NOMO-1 (cell line): ENCODE data around the gene XRCC1.
"Not testable (repeated sequence)": the region's sequence is repeated elsewhere in the genome, so short reads cannot be mapped to it uniquely, and the experiment has no call there.

Source experiments
- DNase-seq, 2 experiments: peaks; one replicate each; lab custom pipeline; 2025; ENCODE audit not compliant: unreplicated experiment in 2 of 2; lab: John Stamatoyannopoulos, UW

Gene XRCC1

DNA sequence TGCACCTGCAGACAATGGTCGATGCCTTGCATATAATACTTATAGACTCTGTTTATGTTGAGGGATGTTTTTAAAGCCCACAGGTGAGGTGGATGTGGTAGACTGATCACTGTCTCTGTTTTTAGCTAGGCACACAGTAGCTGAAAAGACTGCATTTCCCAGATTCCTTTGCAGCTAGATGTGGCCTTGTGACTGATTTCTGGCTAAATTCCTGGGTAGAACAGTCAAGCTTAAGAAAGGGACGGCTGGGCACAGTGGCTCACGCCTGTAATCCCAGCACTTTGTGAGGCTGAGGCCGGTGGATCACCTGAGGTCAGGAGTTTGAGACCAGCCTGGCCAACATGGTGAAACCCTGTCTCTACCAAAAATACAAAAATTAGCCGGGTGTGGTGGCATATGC, 25.0 kb upstream of the XRCC1 start:
- not testable (repeated sequence) for DNase-seq

DNA sequence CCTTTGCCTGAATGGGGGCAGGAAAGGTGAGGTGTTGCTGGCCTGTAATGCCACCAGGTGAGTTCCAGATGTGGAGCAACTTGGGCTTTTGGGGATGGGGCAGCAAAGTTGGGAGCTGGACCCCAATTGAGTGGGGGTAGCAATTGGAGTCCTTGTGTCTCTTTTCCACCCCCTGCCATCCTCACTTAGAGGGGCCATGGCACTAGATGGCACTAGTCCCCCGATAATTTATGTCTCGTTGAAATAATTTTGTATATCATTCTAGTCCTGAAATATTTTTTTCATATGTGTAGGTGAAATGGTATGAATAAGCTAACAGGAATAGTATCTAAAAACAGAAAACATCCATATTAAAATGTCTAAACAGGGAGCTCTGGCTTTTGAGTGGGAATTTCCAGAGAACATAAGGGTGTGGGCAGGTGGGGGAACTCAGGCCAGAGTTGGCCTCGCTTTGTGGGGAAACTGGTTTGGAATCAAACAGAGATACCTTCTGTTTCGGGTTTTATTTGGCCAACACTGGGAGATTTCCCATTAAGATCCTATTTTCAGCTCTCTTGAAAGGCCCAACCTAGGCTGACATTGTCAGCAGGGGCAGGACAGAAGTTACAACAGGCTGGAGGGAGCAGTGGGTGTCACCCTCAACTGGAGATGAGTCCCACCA, 24.4 kb upstream of the XRCC1 start:
- DNase-seq: no peak

DNA sequence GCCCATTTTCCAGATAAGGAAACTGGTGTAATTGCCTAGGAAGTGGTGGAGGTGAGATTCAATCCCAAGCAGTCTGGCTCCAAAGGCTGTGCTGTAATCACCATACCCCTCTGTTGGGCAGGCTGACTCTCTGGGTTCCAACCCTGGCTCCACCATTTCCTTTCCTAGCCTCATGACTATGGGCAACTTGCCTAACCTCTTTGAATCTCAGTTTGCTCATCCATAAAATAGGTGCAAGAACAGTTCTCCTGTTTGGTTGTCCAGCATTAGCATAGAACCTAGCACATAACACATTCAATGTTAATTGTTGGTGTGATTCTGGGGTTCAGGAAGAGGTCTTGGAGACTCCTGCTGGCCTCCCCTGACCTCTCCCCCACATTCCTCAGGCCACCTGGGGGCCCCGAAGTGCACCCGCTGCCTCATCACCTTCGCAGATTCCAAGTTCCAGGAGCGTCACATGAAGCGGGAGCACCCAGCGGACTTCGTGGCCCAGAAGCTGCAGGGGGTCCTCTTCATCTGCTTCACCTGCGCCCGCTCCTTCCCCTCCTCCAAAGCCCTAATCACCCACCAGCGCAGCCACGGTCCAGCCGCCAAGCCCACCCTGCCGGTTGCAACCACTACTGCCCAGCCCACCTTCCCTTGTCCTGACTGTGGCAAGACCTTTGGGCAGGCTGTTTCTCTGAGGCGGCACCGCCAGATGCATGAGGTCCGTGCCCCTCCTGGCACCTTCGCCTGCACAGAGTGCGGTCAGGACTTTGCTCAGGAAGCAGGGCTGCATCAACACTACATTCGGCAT, 23.3 kb upstream of the XRCC1 start:
- no peak for DNase-seq

DNA sequence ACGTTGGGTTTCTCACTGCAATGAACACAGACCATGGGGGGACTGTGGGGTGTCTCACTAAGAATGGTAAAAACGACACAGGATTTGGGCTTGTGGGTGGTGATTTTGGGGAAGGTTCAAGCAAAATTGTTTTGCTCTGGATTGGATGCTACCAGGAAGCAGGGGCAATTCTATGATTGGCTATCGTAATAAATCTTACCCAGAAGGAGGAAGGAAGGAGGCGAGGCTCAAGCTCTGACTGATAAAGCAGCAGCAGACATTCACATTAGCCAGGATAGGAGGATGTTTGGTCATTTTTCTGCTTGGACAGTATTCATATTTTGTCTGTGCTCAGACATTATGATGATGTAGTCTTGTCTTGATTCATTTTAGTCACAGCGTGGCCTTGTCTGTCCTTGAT, 22.5 kb upstream of the XRCC1 start:
- DNase-seq: peak in 1 of 2 experiments; percentile 17

DNA sequence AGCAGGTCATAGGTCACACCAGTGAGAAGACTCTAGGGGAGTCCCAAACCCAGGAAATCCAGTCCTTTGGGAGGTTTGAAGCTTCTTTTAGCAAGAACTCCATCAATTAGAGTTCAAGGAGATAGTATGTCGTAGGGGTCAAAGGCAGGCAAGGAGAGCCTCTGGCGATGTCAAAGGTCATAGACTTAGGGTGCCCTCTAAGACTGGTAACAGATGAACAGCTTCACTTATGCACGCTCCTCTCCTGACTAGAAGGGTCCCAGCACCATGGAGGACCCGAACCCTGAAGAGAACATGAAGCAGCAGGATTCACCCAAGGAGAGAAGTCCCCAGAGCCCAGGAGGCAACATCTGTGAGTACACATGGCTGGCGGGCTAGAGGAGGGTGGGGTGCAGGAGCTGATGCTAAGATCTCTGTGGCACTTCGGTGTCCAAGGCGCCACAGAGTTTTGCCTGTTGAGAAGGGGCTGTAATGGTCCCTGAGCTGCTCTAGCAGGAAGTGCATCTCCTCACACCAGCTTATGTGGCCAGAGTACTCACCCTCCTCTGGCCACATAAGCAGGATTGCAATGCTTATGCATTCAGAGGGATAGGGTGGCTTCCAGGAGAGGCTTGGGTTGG, 21.6 kb upstream of the XRCC1 start:
- DNase-seq: peak in 1 of 2 experiments; percentile 18

DNA sequence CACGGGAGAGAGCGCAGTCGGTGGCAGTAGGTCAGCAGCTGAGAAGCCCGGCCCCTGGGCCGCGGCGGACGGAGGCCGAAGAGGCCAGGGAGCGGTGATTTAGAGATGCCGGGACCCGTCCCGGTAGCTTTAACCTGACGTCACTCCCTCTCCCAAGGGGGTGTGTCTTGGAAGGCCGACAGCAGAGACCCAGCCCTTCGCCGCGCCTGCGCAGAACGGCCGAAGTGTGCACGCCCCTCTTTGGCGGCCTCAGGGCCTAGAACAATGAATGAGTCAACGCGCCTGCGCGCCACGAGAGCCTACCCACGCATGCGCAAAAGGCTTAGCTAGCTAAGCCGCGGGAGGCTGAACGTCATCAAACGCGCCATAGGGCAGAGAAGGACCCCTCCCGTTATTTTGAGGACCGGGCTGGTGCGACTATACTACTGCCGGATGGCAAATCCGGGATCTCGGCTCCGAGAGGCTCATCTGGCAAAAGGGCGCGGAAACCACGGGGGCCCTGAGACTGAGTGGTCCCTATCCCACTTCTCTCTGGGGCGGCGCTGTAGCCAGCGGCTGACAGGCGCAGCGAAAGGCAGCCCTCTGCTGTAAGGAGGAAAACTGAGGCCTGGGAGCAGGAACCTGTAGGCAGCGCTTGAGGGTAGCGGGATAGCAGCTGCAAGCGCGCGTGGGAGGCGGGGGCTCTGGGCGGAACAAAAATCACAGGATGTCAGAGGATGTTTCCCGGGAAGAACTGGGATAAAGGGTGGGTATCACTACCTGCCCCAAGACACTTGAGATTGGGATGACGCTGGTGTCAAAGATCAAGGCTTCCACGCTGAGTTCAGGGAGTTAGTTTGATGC, 20.9 kb upstream of the XRCC1 start, which contains the start of the genes IRGQ and ZNF576:
Gene IRGQ, minus strand, starts transcription at position 136 of the 843 bp plus-strand sequence. CDS start 796 bp downstream, outside the sequence.
Gene ZNF576, plus strand, starts transcription at position 597 of the 843 bp plus-strand sequence. CDS start 514 bp downstream, outside the sequence.
- DNase-seq: peak; percentile 98 to 99

DNA sequence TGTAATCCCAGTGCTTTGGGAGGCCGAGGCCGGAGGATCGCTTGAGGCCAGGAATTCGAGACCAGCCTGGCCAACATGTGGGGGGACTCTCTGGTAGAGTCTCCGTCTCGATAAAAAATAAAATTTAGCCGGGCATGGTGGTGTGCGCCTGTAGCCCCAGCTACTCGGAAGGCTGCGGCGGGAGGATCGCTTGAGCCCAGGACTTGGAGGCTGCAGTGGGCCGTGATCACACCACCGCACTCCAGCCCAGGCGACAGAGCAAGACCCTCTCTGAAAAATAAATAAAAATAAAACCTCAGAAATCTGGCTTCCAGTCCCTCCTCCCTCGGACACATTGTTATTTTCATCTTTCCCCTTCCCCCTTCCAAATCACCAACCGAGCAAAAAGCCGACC, 20.3 kb upstream of the XRCC1 start:
- no peak for DNase-seq

DNA sequence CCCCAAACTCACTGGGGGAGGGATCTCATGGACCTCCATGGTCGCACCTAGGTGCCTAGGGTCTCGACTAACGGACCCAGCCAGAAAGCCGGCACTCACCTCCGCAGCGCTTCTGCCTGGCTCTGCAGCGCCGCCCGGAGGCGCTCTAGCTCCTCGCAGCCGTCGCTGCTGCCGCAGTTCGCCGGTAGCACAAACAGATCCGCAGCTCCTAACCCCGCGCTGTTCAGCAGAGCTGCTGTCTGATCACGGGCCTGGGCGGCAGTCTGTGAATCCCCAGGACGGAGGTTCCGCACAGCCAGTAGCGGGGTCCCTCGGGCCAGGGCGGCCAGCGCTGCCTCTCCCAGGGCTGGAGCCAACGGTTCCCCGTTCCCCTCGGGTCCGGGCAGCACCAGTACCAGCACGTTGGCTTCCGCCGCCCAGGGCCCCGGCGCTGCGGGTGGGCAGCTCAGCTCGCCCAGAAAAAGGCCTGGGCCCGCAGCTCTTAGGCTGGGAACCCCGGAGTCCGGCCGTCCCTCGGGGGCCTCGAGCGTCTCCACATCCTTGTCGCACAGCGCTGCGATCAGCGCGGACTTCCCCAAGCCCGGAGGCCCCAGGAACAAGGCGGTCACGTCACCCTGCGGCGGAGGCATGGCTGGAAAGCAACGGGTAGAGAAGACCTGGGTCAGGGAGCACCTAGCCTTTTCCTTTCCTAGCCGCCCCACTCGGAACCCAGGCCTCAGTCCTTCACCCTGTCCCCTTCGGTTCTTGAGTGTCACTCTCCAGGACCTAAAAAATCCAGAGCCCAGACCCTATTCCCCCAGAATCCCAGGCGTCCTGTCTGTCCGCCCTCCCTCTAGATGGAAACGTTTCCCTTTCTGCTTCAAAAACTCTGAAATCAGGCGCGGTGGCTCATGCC, 19.6 kb upstream of the XRCC1 start:
- DNase-seq: peak; percentile 65 to 73

DNA sequence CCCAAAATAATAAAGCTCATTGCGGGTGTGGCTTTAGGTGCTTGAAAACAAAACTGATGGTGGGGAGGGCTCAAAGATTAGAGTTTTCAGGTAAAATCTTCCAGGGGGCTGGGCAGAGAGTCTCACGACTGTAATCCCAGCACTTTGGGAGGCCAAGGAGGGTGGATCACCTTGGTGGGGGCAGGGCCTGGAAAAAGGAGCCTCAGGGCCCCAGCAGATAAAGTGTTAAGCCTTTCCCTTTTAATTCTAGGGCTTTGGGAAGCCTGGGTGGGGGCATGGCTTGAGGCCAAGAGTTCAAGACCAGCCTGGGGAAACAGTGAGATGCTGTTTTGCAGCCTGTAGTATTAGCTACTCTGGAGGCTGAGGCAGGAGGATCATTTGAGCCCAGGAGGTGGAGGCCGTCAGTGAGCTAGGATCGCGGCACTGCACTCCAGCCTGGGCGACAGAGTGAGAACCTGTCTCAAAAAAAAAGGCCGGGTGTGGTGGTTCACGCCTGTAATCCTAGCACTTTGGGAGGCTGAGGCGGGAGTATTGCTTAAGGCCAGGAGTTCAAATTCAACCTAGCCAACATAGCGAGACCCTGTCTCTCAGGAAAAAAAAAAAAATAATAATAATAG, 18.9 kb upstream of the XRCC1 start:
- no peak for DNase-seq

DNA sequence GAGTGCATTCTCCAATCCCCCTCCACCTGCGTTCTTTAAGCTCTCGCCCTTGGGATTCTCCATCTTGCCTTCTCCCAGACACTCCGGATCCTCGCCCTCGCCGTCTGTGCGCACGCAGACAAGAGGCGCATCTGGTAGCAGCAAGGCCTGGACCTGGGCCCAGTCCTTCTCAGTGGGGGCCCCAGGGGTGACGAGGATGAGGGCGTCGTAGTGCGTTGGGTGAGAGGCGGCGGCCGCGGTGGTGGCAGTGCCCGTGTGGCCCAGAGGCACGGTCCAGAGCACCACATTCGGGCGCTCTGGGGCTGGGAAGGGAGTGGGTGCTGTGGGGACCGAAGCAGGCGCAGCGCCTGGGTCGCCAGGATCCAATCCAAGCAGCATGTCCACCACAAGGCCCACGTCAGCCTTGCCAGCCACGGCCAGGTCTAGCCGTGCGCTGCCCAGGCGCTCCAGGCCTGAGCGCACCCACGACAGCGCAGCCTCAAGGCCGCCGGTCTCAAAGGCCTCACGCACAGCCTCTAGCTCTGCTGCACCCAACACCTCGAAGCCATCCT, 17.5 kb upstream of the XRCC1 start:
- DNase-seq: no peak

DNA sequence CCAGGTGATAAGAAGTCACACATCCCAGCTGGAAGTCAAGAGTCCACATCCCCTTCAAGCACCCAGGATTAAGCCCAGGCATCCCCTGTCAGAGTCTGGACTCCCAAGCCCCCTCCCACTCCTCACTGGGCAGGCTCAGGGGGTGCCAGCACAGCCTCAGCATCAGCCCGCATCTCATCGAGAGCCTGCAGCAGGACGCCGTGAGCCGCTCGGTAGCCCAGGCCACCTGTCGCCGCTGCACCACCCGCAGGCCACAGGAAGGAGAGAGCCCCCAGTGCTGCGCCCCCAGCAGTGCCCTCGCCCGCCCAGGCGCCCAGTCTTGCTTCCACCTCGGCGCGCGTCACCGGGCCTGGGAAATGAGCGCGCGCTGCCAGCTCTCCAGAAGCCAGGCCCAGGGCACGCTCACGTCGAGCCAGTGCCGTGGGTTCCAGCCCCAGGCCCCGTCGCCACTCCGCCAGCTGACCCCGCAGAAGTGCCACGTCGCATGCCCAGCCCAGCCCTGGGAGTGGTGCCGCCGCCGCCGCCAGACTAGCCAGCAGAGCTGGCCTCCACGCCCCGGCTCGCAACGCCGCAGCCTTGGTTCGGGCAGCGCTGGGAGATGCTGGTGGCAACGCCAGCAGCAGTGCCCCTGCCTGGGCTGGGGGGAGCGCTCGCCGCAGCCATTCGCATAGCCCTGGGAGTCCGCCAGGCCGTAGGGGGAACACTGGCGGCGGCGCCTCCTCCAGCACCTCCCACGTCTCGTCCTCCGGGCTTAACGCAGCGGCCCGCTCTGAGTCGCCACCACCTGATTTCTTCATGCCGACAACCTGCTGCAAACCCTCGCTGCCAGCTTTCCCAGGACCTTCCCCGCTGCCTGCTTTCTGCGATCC, 16.8 kb upstream of the XRCC1 start:
- DNase-seq: no peak

DNA sequence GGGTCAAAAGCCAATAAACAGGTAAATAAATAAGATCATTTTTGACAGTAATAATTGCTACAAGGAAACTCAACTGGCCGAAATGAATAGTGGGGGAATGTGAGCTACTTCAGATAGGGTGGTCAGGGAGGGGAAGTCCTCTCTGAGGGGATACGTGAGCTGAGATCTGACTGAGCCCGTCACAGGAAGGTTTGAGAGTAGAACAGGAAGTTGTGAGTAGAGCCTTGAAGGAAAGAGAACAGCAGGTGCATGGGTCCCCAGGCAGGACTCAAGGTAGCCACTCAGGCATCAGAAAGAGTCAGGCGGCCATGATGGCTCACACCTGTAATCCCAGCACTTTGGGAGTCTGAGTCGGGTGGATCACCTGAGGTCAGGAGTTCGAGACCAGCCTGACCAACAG, 14.4 kb upstream of the XRCC1 start:
- no peak for DNase-seq

DNA sequence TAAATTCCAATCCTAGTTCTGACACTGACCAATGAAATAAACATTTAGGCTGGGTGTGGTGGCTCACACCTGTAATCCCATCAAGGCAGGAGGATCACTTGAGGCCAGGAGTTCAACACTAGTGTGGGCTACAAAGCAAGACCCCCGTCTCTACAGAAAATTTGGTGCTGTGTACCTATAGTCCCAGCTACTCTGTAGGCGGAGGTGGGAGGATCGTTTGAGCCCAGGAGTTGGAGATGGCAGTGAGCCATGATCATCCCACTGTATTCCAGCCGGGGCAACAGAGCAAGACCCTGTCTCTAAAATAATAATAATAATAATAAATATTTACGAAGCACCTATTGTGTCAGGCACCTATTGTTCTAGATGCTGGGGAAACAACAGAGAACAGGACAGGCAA, 13.9 kb upstream of the XRCC1 start:
- DNase-seq: no peak

DNA sequence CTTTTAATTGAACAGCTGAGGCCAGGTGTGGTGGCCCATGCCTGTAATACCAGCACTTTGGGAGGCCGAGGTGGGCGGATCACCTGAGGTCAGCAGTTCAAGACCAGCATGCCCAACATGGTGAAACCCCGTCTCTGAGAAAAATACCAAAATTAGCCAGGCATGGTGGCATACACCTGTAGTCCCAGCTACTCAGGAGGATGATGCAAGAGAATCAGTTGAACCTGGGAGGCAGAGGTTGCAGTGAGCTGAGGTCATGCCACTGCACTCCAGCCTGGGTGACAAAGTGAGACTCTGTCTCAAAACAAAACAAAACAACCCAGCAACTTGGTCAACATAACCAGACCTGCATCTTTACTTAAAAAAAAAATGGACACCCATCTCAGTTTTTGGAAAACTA, 11.7 kb upstream of the XRCC1 start:
- not testable (repeated sequence) for DNase-seq

DNA sequence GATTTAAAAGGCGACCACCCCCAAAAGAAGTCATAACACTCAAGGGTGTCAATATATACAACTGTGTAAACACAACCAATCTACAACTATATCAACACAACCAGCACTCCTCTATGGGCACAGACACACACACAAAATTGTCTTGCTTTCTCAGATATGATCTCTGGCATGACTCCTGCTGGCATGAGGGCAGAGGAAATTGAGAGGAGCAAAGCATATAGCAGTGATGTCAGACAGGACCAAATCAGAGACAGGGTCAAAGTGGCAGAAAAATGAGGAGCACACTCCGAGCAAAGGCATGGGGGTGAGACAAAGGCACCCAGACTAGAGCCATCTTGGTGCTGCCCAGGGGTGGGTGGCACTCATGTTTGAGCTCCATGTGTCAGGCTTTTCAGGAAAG, 11.0 kb upstream of the XRCC1 start:
- DNase-seq: no peak

DNA sequence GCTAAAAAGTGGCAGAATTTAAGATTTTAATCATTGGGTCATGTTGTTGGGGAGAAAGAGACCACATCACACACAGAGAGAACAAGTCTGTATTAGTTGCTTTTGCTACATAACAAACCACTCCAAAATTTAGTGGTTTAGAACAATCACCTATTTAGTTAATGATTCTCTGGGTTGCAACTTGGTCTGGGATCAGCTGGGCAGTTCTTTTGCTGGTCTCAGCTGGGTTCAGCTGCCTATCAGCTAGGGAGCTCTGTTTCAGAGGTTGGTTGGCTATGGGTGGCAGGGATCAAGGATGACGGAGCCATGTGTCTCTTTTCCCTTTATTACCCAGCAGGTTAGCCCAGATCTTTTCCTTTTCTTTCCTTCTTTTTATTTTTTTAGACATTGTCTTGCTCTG, 9.2 kb upstream of the XRCC1 start:
- DNase-seq: no peak

DNA sequence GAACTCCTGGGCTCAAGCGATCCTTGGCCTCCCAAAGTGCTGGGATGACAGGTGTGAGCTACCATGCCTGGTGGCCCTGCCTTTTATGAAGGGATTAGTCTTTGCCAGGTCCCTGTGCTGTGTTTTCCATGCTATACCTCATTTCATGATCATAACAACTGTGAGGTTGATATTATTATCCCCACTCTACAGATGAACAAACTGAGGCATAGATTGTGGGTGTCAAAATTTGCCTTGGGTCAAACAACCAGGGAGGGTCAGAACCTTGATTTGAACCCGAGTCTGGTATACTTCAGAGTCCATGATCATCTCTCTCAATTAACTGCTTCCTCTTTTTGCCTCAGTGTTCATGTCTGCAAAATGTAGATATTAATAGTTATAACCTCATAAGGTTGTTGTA, 7.2 kb upstream of the XRCC1 start:
- DNase-seq: no peak

DNA sequence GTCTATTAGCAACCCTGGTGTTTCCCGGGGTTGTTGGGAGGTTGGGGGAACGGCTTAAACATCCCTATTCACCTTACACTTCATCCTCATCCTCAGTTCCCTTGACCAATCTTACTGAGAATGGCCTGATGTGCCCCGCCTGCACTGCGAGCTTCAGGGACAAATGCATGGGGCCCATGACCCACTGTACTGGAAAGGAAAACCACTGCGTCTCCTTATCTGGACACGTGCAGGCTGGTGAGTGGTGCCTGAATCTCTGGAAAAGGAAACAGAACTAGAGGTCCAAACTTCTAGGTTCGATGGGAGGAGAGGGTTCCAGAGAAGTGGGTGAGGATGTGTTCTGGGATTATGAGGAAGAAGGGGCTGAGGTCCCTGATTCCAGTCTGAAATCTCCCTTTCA, 6.1 kb upstream of the XRCC1 start:
- no peak for DNase-seq
